OCI-LY1 (cell line): ENCODE measurements around the gene IPCEF1.

Source experiments
- CTCF ChIP-seq: fragments of 200-600 bp; sonication (generic), shearing (Covaris generic); IDR thresholded peaks from 2 replicates; pipeline ENCODE4 v1.5.1; 2017; ENCODE audit warnings: mild to moderate bottlenecking, antibody characterized with exemption, low read length, moderate library complexity, mixed read lengths
- EZH2 ChIP-seq: fragments of 200-600 bp; sonication (generic), shearing (Covaris generic); IDR thresholded peaks from 2 replicates; pipeline ENCODE4 v1.8.0; 2017; ENCODE audit warnings: borderline replicate concordance, mixed run types, mild to moderate bottlenecking, antibody characterized with exemption, low read length, moderate library complexity, mixed read lengths

GRCh38 chr6:154246723-154247118 is 109.9 kb downstream of the IPCEF1 start:
- no peak for TF ChIP-seq EZH2
- no peak for TF ChIP-seq CTCF
